NCI-H460 (cell line): ENCODE data around the gene MOK. TPM values are rescaled to one million over a fixed set of nuclear protein-coding genes. Genes with fewer than 3 reads are reported as not detected.
"Not testable (repeated sequence)": the region's sequence is repeated elsewhere in the genome, so short reads cannot be mapped to it uniquely, and the experiment has no call there.

Experiments
- DNase-seq: peaks from one replicate; pipeline ENCODE4 v3.0.0-alpha.2; 2016; ENCODE audit warnings: low read depth; ENCODE audit errors: extremely low read depth
- polyA plus RNA-seq: library from polyadenylated mRNA; depleted of rRNA; stranded (reverse); fragments of >200 nt; gene quantifications from 2 replicates; pipeline ENCODE4 v1.2.3, GENCODE V29; 2014; cell fraction: nucleus; rRNA removed
- total RNA-seq: library from RNA; depleted of rRNA; stranded (reverse); fragments of >200 nt; shearing (Covaris generic); gene quantifications from 2 replicates; pipeline ENCODE4 v1.2.3, GENCODE V29; 2014; rRNA removed

MOK gene
- total RNA-seq = 65.2 and 70.8 TPM in 2 replicates
- 106 and 162 TPM in 2 replicates for polyA plus RNA-seq

- DNase-seq = peak; percentile 97
These were observed at the start of gene MOK for GRCh38 chr14:102304611-102305506. TSS of gene MOK (minus strand) at chr14:102305164. CDS start at chr14:102304968, 196 bp downstream.

- DNase-seq = no peak
These were observed 48.2 kb upstream of the MOK start for GRCh38 chr14:102353126-102353619.

- DNase-seq = no peak
These were observed 47.2 kb upstream of the MOK start for GRCh38 chr14:102352213-102352612.

GRCh38 chr14:102351593-102351992, 46.6 kb upstream of the MOK start:
- not testable (repeated sequence) for DNase-seq

- no peak for DNase-seq
These were observed 46.1 kb upstream of the MOK start for GRCh38 chr14:102351023-102351422.

GRCh38 chr14:102348376-102348775, 43.4 kb upstream of the MOK start:
- DNase-seq = no peak

GRCh38 chr14:102346645-102347044, 41.7 kb upstream of the MOK start:
- no peak for DNase-seq

- no peak for DNase-seq
These were observed 40.3 kb upstream of the MOK start for GRCh38 chr14:102345232-102345631.

GRCh38 chr14:102344485-102344884, 39.5 kb upstream of the MOK start:
- DNase-seq = no peak

GRCh38 chr14:102344084-102344483, 39.1 kb upstream of the MOK start:
- DNase-seq = no peak

- DNase-seq = no peak
These were observed 37.3 kb upstream of the MOK start for GRCh38 chr14:102342238-102342637.

GRCh38 chr14:102341566-102341965, 36.6 kb upstream of the MOK start:
- no peak for DNase-seq

- DNase-seq = no peak
These were observed 33.8 kb upstream of the MOK start for GRCh38 chr14:102338724-102339123.

- no peak for DNase-seq
These were observed 30.2 kb upstream of the MOK start for GRCh38 chr14:102335163-102335562.

- no peak for DNase-seq
These were observed 29.1 kb upstream of the MOK start for GRCh38 chr14:102333795-102334705.

GRCh38 chr14:102333390-102333789, 28.4 kb upstream of the MOK start:
- no peak for DNase-seq

- no peak for DNase-seq
These were observed 25.8 kb upstream of the MOK start for GRCh38 chr14:102330806-102331205.

GRCh38 chr14:102329381-102329780, 24.4 kb upstream of the MOK start:
- not testable (repeated sequence) for DNase-seq

- DNase-seq = no peak
These were observed 21.6 kb upstream of the MOK start for GRCh38 chr14:102326583-102326982.

- no peak for DNase-seq
These were observed 20.9 kb upstream of the MOK start for GRCh38 chr14:102325791-102326345.

- peak; percentile 80 for DNase-seq
These were observed 18.1 kb upstream of the MOK start for GRCh38 chr14:102323102-102323501.
